Cardiac fibroblast (primary cell): ENCODE data around the gene ALG14.

Experiments used
- DNase-seq, 2 donors: peaks; one replicate each; pipeline versions ENCODE4 v3.0.0 to v3.0.0-alpha.2; 2010; ENCODE audit warnings: low read depth in 2 of 2
- H3K4me3 ChIP-seq, 2 donors: replicated peaks in 1 of 2; 1 replicate in 1 of 2; 2 replicates in 1 of 2; pipeline ENCODE4 v1.5.1; 2011; ENCODE audit warnings: low read depth in 2 of 2, low read length in 2 of 2, mild to moderate bottlenecking in 2 of 2, moderate library complexity in 1 of 2
- CTCF ChIP-seq: IDR thresholded peaks from one replicate; pipeline ENCODE4 v1.5.1; 2011; ENCODE audit warnings: low read depth, mild to moderate bottlenecking, low read length, inconsistent platforms

Gene ALG14

GRCh38 chr1:94935034-94935433, 137.7 kb downstream of the ALG14 start:
- no peak for DNase-seq
- H3K4me3 ChIP-seq: no peak overlapping the region
- no peak for TF ChIP-seq CTCF

- TF ChIP-seq CTCF: no peak
Observed at GRCh38 chr1:94934551-94934950, 138.2 kb downstream of the ALG14 start.

GRCh38 chr1:94931254-94931841, 141.4 kb downstream of the ALG14 start:
- no peak overlapping the region for H3K4me3 ChIP-seq
- DNase-seq: no peak
- no peak for TF ChIP-seq CTCF

More at GRCh38 chr1:94934551-94934950, 138.2 kb downstream of the ALG14 start:
- DNase-seq: no peak
- H3K4me3 ChIP-seq: no peak overlapping the region

GRCh38 chr1:94929351-94930217, 143.2 kb downstream of the ALG14 start:
- peak overlapping the region in 1 of 2 donors; percentile 6 for H3K4me3 ChIP-seq
- DNase-seq: peak in 1 of 2 donors; percentile 39
- TF ChIP-seq CTCF: no peak

GRCh38 chr1:94928293-94928939, 144.3 kb downstream of the ALG14 start:
- no peak for TF ChIP-seq CTCF
- no peak for DNase-seq
- peak overlapping the region; percentile 27 to 51 for H3K4me3 ChIP-seq

GRCh38 chr1:94927405-94928175, 145.2 kb downstream of the ALG14 start:
- H3K4me3 ChIP-seq: peak overlapping the region; percentile 51 to 85
- TF ChIP-seq CTCF: no peak
- DNase-seq: peak; percentile 55 to 67
